COLO668 (cell line): ENCODE data around the gene TMC4.
"Not testable (repeated sequence)": the region's sequence is repeated elsewhere in the genome, so short reads cannot be mapped to it uniquely, and the experiment has no call there.

Experiments
- DNase-seq: peaks from one replicate; lab custom pipeline; 2025; ENCODE audit not compliant: unreplicated experiment; lab: John Stamatoyannopoulos, UW

Gene TMC4

GRCh38 chr19:54180691-54181091, 7.7 kb upstream of the TMC4 start:
- no peak for DNase-seq

DNA sequence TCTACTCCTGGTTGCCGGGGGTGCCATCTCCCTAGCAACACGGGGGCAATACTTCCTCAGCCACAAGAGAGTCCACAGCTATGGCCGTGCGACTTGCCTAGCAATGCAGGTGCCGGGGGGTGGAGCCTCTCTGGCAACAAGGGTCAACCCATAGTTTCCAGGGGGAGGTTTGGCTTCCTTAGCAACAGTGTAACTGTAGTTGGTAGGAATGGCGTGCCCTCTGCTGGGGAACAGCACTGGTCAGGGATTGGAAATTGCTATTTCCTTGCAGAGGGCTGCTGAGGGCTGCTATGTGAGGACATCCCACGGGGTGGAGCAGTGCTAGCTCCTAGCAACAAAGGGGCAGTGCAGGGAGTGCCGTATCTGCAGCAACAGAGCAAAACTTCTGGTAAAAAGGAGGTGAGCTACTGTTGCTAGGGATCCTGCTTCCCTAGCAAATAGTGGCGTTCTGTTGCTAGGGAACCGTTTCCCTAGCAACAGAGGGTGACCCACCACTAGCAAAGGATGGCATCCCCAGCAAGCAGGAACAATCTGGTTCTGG, 7.0 kb upstream of the TMC4 start:
- DNase-seq, result peak; percentile 89

DNA sequence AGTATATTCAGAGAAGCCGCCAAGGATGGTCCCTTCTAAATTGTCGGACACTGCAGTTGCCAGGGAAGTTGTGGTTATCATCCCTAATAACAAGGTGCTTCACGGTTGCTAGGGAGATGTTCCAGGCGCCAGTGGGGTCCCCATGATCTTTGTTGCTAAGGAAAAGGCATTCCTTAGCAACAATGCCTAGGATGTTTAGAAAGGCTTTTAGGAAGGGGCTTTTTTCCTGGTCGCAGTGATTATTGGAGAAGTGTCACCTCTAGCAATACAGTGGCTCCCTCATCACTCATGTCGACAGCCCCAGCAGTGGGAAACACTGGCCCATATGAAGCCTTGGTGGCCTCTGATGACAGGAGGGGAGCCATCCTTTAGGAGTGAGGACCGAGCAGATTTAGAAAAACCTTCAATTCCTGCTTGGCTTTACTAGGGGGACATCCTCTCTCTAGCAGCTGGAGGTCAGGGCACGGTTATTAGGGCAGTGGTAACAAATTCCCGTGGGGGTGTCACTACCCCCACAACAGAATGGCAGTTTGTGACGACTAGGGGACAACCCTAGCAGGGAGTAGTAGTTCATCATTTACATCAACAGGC, 6.4 kb upstream of the TMC4 start:
- no peak for DNase-seq

GRCh38 chr19:54178581-54179261, 5.8 kb upstream of the TMC4 start:
- peak; percentile 77 for DNase-seq

- DNase-seq, result no peak
Observed at GRCh38 chr19:54173951-54174834, 1.2 kb upstream of the TMC4 start.

DNA sequence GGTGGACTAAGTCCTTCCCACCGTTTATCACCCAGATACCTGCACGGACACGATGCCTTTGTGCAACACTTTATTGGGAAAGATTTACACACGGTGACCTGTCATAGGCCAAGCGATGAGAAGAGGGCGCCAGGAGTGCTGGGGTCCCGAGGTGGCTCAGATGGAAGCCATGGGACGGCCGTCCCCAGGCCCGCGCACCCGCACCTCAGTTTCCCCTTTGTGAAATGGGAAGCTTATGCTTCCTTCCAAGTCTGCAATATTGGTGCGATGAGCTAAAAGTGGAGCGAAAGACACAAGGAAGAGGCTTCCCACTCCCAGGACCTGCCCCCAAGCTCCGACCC, 369 bp upstream of the TMC4 start:
- DNase-seq, result no peak

DNA sequence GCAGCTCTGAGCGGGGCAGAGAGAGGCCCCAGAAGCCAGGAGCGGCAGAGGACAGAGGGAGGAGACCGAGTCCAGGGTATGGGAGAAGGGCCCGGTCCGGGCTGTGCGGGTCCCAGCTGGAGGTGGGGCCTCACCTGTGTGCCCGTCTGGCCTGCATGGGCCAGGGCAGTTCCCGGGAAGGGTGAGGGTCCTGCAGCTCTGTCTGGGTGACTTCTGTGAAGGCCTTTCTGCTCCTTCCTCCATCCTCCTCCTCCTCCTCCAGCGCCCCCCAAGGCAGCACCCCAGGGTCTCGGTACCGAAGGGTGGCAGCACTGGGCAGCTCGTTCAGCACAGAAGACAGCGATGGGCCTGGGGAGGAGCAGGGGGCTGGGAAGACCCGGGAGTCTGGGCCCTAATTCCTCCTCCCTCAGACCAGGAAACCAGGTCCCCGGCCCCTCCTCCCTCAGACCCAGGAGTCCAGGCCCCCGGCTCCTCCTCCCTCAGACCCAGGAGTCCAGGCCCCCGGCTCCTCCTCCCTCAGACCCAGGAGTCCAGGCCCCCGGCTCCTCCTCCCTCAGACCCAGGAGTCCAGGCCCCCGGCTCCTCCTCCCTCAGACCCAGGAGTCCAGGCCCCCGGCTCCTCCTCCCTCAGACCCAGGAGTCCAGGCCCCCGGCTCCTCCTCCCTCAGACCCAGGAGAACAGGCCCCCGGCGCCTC, 1.1 kb downstream of the TMC4 start:
- DNase-seq, result not testable (repeated sequence)

DNA sequence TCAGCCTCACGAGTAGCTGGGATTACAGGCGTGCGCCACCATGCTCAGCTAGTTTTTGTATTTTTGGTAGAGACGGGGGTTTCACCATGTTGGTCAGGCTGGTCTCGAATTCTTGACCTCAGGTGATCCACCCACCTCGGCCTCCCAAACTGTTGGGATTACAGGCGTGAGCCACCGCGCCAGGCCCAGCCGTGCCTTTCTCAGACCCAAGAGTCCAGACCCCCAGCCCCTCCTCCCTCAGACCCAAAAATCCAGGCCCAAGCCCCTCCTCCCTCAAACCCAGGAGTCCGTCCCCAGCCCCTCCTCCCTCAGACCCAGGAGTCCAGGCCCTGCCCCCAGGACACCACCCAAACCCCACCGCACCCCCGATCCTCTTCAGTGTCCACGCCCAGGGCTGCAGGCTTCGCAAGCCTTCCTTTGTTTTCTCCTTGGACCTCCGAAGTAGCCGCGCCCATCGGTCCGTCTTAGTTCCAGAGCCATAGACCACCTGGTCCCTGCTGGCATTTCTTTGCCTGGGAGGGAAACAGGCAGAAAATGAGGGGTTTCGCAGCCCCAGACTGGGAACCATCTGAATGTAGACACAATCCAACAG, 3.7 kb downstream of the TMC4 start:
- no peak for DNase-seq

DNA sequence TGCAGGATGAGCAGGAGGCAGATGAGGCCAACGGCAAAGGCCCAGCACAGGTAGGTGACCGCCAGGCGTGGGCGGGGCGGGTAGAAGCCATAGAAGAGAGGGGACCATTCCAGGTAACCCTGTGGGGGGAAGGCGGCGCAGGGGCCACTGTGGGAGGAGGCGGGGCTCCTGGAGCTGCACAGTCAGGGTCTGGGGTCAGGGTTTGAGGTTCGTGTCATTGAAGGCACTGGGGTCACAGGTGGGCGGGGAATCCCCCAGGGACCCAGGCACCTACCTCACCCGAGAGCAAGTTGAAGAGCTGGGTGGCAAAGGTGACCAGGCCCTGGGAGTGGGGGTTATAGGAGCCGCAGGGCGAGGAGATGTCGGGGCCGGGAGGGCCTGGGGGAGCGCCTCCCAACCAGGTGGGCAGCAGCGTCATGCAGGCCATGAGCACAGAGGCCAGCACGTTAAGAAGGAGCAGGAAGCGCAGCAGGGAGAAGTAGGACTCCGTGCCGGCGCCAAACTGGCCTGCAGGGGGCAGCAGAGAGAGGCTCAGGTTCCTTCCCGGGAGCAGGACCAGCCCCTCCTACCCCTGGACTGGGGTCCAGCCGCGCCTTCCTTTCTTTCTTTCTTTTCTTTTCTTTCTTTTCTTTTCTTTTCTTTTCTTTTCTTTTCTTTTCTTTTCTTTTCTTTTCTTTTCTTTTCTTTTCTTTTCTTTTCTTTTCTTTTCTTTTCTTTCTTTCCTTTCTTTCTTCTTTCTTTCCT, 4.6 kb downstream of the TMC4 start:
- peak; percentile 88 for DNase-seq

GRCh38 chr19:54165222-54165621, 7.7 kb downstream of the TMC4 start:
- no peak for DNase-seq

DNA sequence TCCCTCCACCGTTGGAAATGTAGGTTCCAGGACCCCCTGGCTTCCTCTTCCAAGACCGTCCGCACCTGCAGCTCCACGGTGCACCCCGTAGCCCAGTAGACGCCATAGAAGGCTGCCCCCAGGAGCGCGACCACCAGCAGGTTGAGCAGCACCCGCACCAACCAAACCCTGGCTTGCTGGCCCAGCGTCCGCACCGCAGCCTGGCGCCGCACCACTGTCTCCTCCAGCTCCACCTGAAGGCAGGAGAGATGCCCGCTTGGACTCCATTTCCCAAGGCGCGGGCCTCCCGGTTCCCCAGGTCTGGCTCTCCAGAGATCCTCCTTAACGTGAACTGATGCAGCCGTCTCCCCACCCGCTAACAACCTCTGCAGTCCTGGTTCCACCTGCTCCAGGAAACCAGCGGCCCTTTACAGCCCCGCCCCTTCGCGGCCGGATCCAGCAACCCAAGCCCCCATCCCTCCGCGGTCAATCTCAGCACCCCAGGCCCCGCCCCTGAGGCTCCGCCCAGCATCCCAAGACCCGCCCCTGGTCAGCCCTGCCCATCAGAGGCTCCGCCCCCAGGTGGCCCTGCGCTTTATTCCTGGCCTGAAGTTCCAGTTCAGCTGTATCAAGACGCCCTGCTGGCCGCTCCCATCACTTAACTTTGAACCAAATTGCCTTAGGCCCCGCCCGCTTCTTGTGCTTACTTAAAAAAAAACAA, 8.4 kb downstream of the TMC4 start:
- DNase-seq, result peak; percentile 45

DNA sequence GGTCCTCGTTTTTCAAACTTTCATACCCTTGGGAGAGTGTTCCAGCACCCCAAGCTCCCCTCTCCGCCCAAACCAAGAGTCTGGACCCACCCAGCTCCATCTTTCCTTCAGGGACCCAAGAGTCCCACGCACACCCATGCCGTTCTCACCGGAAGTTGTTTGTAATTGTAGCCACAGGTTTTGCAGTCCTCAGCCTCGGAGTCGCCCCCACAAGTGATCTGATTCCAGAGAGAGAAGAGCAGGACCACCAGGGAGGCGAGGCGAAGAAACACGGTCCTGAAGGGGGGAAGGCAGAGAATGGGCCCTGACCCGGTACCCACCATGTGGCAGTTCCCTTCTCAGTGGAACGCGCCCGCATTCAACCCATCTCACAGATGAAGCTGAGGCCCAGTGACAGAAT, 10.1 kb downstream of the TMC4 start:
- no peak for DNase-seq

DNA sequence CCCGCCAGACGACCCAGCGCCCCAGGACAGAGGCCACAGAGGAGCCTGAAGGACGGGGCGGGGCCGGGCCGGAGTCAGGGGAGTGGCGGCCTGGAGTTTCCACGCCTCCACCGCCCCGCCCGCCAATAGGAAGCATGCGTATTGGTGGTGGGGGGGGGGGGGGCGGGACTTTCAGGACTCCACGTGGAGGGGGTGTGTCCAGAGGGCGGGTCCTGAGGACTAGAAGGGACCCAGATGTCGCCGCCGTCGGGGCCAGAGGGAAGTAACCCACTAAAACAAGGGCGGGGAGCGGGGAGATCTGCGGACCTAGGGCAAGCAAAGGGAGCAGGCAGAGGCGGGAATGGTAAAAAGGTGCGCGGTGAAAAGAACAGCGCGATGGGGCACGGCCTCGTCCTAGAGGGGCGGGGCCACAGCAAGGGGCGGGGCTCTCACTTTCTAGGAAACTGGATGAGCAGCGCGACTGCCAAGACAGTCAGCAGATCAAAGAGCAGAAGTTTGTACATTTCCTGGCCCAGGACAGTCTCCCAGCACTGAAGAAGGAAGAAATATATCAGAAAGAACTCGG, 10.6 kb downstream of the TMC4 start:
- DNase-seq, result peak; percentile 82

- peak; percentile 20 for DNase-seq
Observed at GRCh38 chr19:54160854-54161253, 12.1 kb downstream of the TMC4 start.

- DNase-seq, result peak; percentile 27
Observed at GRCh38 chr19:54160182-54160811, 12.7 kb downstream of the TMC4 start.

DNA sequence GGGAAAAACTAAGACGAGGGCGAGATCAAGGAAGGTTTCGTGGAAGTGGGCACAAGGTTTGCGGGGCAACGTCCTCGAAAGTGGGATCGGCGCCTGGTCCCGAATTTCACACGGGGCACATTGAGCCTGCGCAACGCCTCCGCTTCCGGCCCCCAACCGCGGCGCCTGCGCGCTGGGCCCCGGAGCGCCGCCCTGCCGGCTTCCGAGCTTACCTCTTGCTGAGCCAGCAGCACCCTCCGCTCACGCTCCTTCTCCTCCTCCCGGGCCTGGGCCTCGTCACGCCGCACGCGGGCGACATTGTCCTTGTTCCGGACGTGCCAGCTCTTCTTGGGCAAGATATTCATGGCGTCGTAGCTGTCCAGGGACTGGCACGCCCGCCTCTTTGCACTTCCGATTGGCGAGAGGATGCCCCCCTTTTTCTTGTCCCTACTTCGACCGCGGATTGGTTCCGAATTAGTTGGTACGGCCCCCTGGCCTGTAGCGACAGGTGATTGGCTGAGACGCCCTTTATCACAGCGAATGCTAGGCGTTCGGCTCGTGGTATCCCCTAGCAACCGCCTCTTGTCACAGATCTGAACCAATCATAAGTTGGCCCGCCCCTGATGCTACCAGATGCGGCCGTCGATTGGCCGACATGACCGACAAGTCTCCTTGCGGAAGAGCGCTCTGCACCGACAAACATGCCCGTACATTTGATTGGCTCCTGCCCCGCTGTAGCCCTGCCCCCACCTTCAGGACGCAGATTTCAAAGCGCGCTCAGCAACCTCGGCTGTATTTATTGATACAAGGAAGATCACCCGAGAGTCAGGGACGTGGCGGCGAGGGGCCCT, 13.4 kb downstream of the TMC4 start, which contains the start of gene LENG1:
TSS of gene LENG1 (minus strand) at position 370 of the 830 bp plus-strand sequence. CDS start at position 344, 26 bp downstream.
- peak; percentile 99 for DNase-seq

DNA sequence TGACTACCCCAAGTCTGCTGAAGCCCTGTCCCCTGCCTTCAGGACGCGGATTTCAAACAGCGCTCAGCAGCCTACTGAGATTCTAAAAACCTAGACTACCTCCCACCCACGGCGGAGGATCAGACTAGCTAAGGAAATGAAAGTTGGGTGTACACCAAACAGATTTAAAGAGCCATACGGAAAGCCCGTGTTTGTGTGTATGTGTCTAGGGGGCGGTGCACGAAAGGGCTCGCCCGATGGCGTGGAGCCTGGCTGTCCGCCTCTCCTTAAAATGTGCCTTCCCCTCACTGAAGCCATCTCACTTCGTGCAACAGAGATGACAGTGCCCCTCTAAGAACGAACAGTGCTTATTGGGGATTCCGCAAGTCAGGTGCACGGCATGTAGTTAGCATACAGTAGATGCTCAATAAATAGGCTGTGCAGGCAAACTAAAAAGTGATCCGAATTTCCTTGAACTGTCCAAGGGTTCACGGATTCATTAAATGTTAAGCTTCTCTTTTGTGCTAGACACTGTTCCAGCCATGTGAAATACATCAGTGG, 14.1 kb downstream of the TMC4 start:
- peak; percentile 19 for DNase-seq
